Cardiac fibroblast (primary cell): ENCODE measurements around the gene ANXA4.

Experiments used
- DNase-seq, 2 donors: peaks; one replicate each; pipeline versions ENCODE4 v3.0.0 to v3.0.0-alpha.2; 2010; ENCODE audit warnings: low read depth in 2 of 2
- H3K4me3 ChIP-seq, 2 donors: replicated peaks in 1 of 2; 1 replicate in 1 of 2; 2 replicates in 1 of 2; pipeline ENCODE4 v1.5.1; 2011; ENCODE audit warnings: low read depth in 2 of 2, low read length in 2 of 2, mild to moderate bottlenecking in 2 of 2, moderate library complexity in 1 of 2
- CTCF ChIP-seq: IDR thresholded peaks from one replicate; pipeline ENCODE4 v1.5.1; 2011; ENCODE audit warnings: low read depth, mild to moderate bottlenecking, low read length, inconsistent platforms

The ANXA4 gene

GRCh38 chr2:69804416-69804815 is 62.5 kb downstream of the ANXA4 start:
- H3K4me3 ChIP-seq = no peak overlapping the region
- TF ChIP-seq CTCF = no peak
- DNase-seq = no peak

- no peak for TF ChIP-seq CTCF
- H3K4me3 ChIP-seq = no peak overlapping the region
- no peak for DNase-seq
Observed at GRCh38 chr2:69805887-69806286, 64.0 kb downstream of the ANXA4 start.

- no peak for DNase-seq
- TF ChIP-seq CTCF = no peak
- H3K4me3 ChIP-seq = no peak overlapping the region
Observed at GRCh38 chr2:69807821-69808540, 66.0 kb downstream of the ANXA4 start.

- no peak for DNase-seq
- no peak overlapping the region for H3K4me3 ChIP-seq
- no peak for TF ChIP-seq CTCF
Observed at GRCh38 chr2:69810550-69810949, 68.6 kb downstream of the ANXA4 start.

GRCh38 chr2:69811018-69811417 is 69.1 kb downstream of the ANXA4 start:
- H3K4me3 ChIP-seq = no peak overlapping the region
- DNase-seq = no peak
- TF ChIP-seq CTCF = no peak

- TF ChIP-seq CTCF = no peak
- H3K4me3 ChIP-seq = no peak overlapping the region
- no peak for DNase-seq
Observed at GRCh38 chr2:69811591-69811990, 69.7 kb downstream of the ANXA4 start.

- TF ChIP-seq CTCF = no peak
- no peak overlapping the region for H3K4me3 ChIP-seq
- no peak for DNase-seq
Observed at GRCh38 chr2:69815717-69816116, 73.8 kb downstream of the ANXA4 start.
